SK-N-SH treated with all-trans-retinoic acid at 6 μM for 48 hours (cell line): ENCODE results near the gene MC3R.

Source experiments
- ATAC-seq: fragments of 200-7000 bp; cut with Tn5 transposase; 3 replicates; pipeline ENCODE4 v1.9.1; 2020; ENCODE audit warnings: mild to moderate bottlenecking, moderate library complexity
- BACH2 ChIP-seq: fragments of 250-450 bp; sonication (Bioruptor Pico); IDR thresholded peaks from 2 replicates; pipeline ENCODE4 v1.9.0; 2021; ENCODE audit warnings: mild to moderate bottlenecking, borderline replicate concordance
- CREB5 ChIP-seq: fragments of 250-450 bp; sonication (Bioruptor Pico); IDR thresholded peaks from 2 replicates; pipeline ENCODE4 v1.5.1; 2020; ENCODE audit warnings: low read depth, mild to moderate bottlenecking, moderate library complexity
- CSRNP3 ChIP-seq: fragments of 250-450 bp; sonication (Bioruptor Pico); IDR thresholded peaks from 2 replicates; pipeline ENCODE4 v1.5.1; 2021; ENCODE audit warnings: mild to moderate bottlenecking, moderate library complexity
- GLIS3 ChIP-seq: fragments of 250-450 bp; sonication (Bioruptor Pico); IDR thresholded peaks from 2 replicates; pipeline ENCODE4 v1.5.0; 2020; ENCODE audit warnings: mild to moderate bottlenecking, moderate library complexity
- ISL1 ChIP-seq: fragments of 250-450 bp; sonication (Bioruptor Pico); IDR thresholded peaks from 2 replicates; pipeline ENCODE4 v2.1.2; 2022; ENCODE audit warnings: mild to moderate bottlenecking, moderate library complexity
- OSR1 ChIP-seq: fragments of 250-450 bp; sonication (Bioruptor Pico); IDR thresholded peaks from 2 replicates; pipeline ENCODE4 v1.8.0; 2022; ENCODE audit warnings: moderate library complexity, mild to moderate bottlenecking, inconsistent platforms
- PPARA ChIP-seq: fragments of 250-450 bp; sonication (Bioruptor Pico); IDR thresholded peaks from 2 replicates; pipeline ENCODE4 v1.5.0; 2020; ENCODE audit warnings: mild to moderate bottlenecking, borderline replicate concordance
- RARB ChIP-seq: fragments of 250-450 bp; sonication (Bioruptor Pico); IDR thresholded peaks from 2 replicates; pipeline ENCODE4 v1.8.0; 2021; ENCODE audit warnings: mild to moderate bottlenecking, moderate library complexity
- SNAI2 ChIP-seq: fragments of 250-450 bp; sonication (Bioruptor Pico); IDR thresholded peaks from 2 replicates; pipeline ENCODE4 v1.5.0; 2020; ENCODE audit warnings: mild to moderate bottlenecking, moderate library complexity
- TCF4 ChIP-seq: fragments of 250-450 bp; sonication (Bioruptor Pico); IDR thresholded peaks from 2 replicates; pipeline ENCODE4 v1.8.0; 2021; ENCODE audit warnings: mild to moderate bottlenecking, moderate library complexity, borderline replicate concordance
- TSHZ2 ChIP-seq: fragments of 250-450 bp; sonication (Bioruptor Pico); IDR thresholded peaks from 2 replicates; pipeline ENCODE4 v1.5.0; 2020; ENCODE audit warnings: mild to moderate bottlenecking, moderate library complexity
- ZC3H10 ChIP-seq: fragments of 250-450 bp; sonication (Bioruptor Pico); IDR thresholded peaks from 2 replicates; pipeline ENCODE4 v1.5.1; 2021; ENCODE audit warnings: mild to moderate bottlenecking, moderate library complexity
- ZNF565 ChIP-seq: fragments of 450-650 bp; formaldehyde crosslinking; conservative IDR thresholded peaks from 2 replicates; pipeline ENCODE4 v1.5.0; 2020; ENCODE audit warnings: low read depth, mild to moderate bottlenecking, moderate library complexity
- ZNF8 ChIP-seq: fragments of 450-650 bp; formaldehyde crosslinking; IDR thresholded peaks from 2 replicates; pipeline ENCODE4 v1.5.0; 2020; ENCODE audit warnings: mild to moderate bottlenecking, moderate library complexity
- TF ChIP-seq, protein P1 (sequence below): fragments of 250-450 bp; sonication (Bioruptor Pico); IDR thresholded peaks from 2 replicates; pipeline ENCODE4 v1.8.0; 2021; ENCODE audit warnings: low read depth, mild to moderate bottlenecking, moderate library complexity, borderline replicate concordance

Gene MC3R

DNA sequence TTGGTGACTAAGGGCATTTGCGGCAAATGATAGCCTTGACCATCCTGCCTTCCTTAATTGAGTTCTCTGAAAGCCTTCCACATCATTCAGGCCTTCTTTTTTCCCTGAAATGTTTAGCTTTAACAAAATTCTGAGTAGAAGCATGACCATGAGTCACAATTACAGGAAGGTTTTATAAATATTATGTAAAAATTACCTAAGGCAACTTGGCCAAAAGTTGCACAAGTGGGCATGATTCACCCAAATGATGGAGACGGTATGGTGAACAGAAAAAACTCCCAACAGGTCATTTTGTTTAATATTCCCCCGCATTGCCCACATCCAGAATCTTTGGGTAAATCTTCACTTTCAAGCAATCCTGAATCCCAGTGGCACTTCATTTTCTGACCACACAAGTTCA lies 37.0 kb downstream of the MC3R start (continued):
- no peak for TF ChIP-seq CREB5 (CRISPR knock-in tag)

DNA sequence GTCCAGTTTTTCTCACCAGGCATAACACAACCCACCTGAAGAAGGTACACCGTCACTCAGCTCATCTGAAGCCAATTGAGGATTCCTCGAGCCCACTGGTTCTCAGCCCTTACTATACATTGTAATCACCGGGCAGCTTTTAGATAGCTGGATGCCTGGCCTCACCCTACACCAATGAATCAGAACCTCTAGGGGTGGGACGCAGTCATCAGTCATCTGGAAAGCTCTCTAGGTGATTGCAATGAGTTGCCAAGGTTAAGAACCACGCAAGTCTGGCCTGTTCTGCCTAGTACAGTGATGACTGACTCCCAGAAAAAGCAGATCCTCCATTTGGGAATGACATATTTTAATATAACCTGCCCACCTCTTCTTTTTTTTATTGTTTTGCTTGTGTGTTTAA lies 41.1 kb downstream of the MC3R start:
- TF ChIP-seq TSHZ2 (CRISPR knock-in tag) (no peak), ZNF8 (CRISPR knock-in tag) (no peak)

GRCh38 chr20:56299362-56299761 lies 50.8 kb downstream of the MC3R start:
- ATAC-seq, result no peak
- TF ChIP-seq SNAI2 (CRISPR knock-in tag), result no peak
- no peak for TF ChIP-seq CREB5 (CRISPR knock-in tag)
- TF ChIP-seq PPARA, result no peak
- TF ChIP-seq ZNF8 (CRISPR knock-in tag), result no peak
- TF ChIP-seq TSHZ2 (CRISPR knock-in tag), result no peak
- TF ChIP-seq ZNF565, result no peak
- TF ChIP-seq RARB, result no peak
- TF ChIP-seq TCF4 (CRISPR knock-in tag), result no peak
- TF ChIP-seq BACH2, result no peak
- no peak for TF ChIP-seq CSRNP3 (CRISPR knock-in tag)
- TF ChIP-seq ZC3H10 (CRISPR knock-in tag), result no peak
- TF ChIP-seq, protein P1, sequence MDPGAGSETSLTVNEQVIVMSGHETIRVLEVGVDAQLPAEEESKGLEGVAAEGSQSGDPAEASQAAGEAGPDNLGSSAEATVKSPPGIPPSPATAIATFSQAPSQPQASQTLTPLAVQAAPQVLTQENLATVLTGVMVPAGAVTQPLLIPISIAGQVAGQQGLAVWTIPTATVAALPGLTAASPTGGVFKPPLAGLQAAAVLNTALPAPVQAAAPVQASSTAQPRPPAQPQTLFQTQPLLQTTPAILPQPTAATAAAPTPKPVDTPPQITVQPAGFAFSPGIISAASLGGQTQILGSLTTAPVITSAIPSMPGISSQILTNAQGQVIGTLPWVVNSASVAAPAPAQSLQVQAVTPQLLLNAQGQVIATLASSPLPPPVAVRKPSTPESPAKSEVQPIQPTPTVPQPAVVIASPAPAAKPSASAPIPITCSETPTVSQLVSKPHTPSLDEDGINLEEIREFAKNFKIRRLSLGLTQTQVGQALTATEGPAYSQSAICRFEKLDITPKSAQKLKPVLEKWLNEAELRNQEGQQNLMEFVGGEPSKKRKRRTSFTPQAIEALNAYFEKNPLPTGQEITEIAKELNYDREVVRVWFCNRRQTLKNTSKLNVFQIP (CRISPR knock-in tag), result no peak
- TF ChIP-seq ISL1, result no peak
- TF ChIP-seq GLIS3, result no peak
- TF ChIP-seq OSR1 (CRISPR knock-in tag), result no peak
- TF ChIP-seq, all 23 proteins: peak for 0

More for the DNA sequence above, 41.1 kb downstream of the MC3R start:
- ATAC-seq, result no peak
